Measurements from ENCODE around the gene RTN4R. TPM values are rescaled to one million over a fixed set of nuclear protein-coding genes. Genes with fewer than 3 reads are reported as not detected.

The RTN4R gene
- total RNA-seq, 6 donors from 2014 or later = 2.6 to 13.0 (median 9.0) TPM

DNA sequence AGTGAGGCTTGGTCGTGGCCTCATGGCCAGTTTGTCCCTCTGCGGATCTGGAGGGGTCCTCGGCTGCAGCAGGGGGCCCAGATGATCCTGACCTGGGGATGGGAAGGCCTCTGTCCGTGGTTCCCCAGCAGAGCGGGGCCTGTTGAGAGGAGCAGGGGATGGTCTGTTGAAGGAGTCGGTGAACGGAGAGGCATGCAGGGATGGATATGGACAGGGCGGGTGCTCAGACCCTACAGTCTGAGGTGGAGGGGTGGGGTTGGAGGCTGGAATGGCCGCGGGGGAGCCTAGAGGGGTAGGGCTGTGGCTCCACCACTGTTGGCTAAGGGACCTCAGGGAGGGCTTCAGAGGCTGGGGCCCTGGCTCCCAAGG is 33.8 kb downstream of the RTN4R start:
- Histone ChIP-seq H3K27ac (no peak overlapping the region), H3K9me3 (no peaks in the 10 kb centered on the region), H3K36me3 (no peaks in the 10 kb centered on the region), H3K4me1 (peaks cover 10 to 27% (median 19%) of the 10 kb centered on the region in 4 donors), H3K4me3 (no peak overlapping the region), H3K27me3 (no peaks in the 10 kb centered on the region)
- no peak for ATAC-seq (ENCODE audit: low FRiP score in 2 of 2)
- TF ChIP-seq POLR2A (IDR thresholded peaks at IDR 0.05) (no peak), EP300 (IDR thresholded peaks at IDR 0.05) (no peak), POLR2AphosphoS5 (IDR thresholded peaks at IDR 0.05) (no peak)
- TF ChIP-seq, protein P1, sequence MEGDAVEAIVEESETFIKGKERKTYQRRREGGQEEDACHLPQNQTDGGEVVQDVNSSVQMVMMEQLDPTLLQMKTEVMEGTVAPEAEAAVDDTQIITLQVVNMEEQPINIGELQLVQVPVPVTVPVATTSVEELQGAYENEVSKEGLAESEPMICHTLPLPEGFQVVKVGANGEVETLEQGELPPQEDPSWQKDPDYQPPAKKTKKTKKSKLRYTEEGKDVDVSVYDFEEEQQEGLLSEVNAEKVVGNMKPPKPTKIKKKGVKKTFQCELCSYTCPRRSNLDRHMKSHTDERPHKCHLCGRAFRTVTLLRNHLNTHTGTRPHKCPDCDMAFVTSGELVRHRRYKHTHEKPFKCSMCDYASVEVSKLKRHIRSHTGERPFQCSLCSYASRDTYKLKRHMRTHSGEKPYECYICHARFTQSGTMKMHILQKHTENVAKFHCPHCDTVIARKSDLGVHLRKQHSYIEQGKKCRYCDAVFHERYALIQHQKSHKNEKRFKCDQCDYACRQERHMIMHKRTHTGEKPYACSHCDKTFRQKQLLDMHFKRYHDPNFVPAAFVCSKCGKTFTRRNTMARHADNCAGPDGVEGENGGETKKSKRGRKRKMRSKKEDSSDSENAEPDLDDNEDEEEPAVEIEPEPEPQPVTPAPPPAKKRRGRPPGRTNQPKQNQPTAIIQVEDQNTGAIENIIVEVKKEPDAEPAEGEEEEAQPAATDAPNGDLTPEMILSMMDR (IDR thresholded peaks at IDR 0.05) = no peak
- 91 to 93% methylated on average over 10 of the region's 10 CpGs for WGBS, 2 donors
- DNase-seq = no peak

DNA sequence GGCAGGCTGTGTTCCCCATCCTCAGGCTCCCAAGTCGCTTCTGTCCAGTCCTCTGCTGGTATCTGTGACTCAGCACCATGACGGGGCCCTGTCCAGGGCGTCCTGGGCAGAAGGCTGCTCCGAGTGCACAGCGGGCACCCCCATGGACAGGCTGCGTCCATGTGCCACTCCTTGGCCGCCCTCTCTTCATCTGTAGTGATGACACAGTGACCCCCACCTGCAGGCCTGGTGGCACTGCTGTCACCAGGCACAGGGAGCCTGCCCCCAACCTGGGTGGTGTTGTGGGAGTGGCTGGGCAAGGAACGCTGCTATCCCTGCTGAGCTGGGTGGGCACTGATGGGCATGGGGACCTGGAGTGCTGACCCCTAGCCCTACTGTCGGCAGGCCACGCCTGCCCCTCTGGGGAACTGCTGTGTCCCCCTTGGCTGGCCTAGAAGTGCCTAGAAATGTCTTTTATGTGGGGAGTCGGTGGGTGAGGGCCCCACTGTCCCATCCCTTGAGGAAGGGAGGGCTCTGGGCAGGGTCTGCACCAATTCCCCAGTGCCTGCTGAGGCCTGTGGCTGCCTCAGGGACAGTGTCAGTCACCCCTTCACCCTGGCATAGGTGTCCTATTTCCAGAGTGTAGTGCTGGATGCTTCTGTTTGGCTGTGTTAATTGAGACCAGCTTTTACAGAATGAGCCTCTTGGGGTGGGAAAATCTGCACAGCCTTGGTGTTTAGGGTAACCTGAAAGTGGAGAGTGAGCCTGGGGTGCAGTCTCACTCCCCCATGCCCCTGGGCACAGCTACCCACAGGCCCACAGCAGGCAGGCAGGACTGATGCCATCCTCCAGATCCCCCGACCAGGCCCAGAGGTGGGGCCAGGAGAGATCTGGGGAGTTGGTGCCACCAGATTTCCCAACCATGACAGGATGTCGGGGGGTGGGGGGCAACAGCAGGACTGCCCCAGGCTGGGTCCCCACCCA is 34.5 kb downstream of the RTN4R start:
- ATAC-seq (ENCODE audit: low FRiP score in 2 of 2) (no peak), DNase-seq (peak in 1 of 2 donors; percentile 51)
- no peak overlapping the region for H3K4me3 ChIP-seq
- no peak overlapping the region for H3K27ac ChIP-seq
- WGBS, 2 donors = 94 to 95% methylated on average over 6 of the region's 13 CpGs
- H3K4me1 ChIP-seq = peaks cover 4 to 21% (median 12%) of the 10 kb centered on the region in 4 donors
- no peaks in the 10 kb centered on the region for H3K36me3 ChIP-seq
- no peaks in the 10 kb centered on the region for H3K27me3 ChIP-seq
- H3K9me3 ChIP-seq = no peaks in the 10 kb centered on the region
- TF ChIP-seq, protein P1 (IDR thresholded peaks at IDR 0.05) = no peak
- TF ChIP-seq POLR2A (IDR thresholded peaks at IDR 0.05) = no peak
- no peak for TF ChIP-seq POLR2AphosphoS5 (IDR thresholded peaks at IDR 0.05)
- no peak for TF ChIP-seq EP300 (IDR thresholded peaks at IDR 0.05)

DNA sequence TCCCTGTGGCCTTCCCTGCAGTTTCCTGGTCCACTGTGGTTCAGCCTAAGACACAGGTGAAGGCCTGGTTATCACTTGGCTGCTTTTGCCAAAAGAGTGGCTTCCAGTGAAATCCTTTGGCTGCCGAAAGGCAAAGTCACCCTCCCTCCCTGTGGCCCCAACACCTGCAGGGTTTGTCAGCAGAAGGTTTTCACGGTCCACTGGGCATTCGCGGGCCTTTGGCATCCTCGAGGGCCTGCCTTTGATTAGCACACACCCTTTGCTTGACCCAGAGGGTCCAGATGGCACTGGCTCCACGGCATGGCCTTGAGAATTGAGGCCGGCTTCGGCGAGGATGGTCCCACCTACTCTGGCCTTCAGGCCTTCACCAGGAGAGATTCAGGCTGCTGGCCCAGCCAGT is 35.3 kb downstream of the RTN4R start:
- no peak for ATAC-seq (ENCODE audit: low FRiP score in 2 of 2)
- Histone ChIP-seq H3K27ac (no peak overlapping the region), H3K36me3 (no peaks in the 10 kb centered on the region), H3K4me1 (peaks cover 0 to 13% (median 7%) of the 10 kb centered on the region in 4 donors), H3K27me3 (no peaks in the 10 kb centered on the region), H3K4me3 (no peak overlapping the region), H3K9me3 (no peaks in the 10 kb centered on the region)
- WGBS, 2 donors = 95 to 99% methylated on average over 7 to 9 of the region's 9 CpGs
- DNase-seq = peak in 1 of 2 donors; percentile 52
- TF ChIP-seq POLR2A (IDR thresholded peaks at IDR 0.05) = no peak
- TF ChIP-seq POLR2AphosphoS5 (IDR thresholded peaks at IDR 0.05) = no peak
- TF ChIP-seq, protein P1 (IDR thresholded peaks at IDR 0.05) = no peak
- TF ChIP-seq EP300 (IDR thresholded peaks at IDR 0.05) = no peak

DNA sequence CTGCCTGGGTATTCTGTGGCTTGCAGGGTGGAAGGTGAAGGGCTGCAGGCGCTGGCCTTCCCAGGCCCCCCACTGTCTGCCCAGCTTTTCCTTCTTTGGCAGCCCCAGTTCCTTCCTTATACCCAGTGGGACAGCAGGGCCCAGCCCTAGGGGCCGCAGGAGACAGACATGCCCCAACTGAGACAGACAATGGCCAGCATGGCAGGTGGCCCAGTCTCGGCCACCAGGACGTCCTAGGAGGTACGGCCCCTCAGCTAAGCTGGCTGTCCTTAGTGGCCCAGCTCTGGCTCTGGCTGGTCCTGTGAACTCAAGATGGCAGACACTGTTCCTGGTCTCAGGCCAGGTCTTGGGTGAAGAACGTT is 35.9 kb downstream of the RTN4R start:
- no peak overlapping the region for H3K27ac ChIP-seq
- ATAC-seq (ENCODE audit: low FRiP score in 2 of 2) = no peak
- H3K27me3 ChIP-seq = no peaks in the 10 kb centered on the region
- H3K36me3 ChIP-seq = no peaks in the 10 kb centered on the region
- peaks cover 0 to 13% (median 7%) of the 10 kb centered on the region in 4 donors for H3K4me1 ChIP-seq
- DNase-seq = peak in 1 of 2 donors; percentile 47
- H3K9me3 ChIP-seq = no peaks in the 10 kb centered on the region
- H3K4me3 ChIP-seq = no peak overlapping the region
- TF ChIP-seq POLR2A (IDR thresholded peaks at IDR 0.05) (no peak), EP300 (IDR thresholded peaks at IDR 0.05) (no peak), POLR2AphosphoS5 (IDR thresholded peaks at IDR 0.05) (no peak)
- TF ChIP-seq, protein P1 (IDR thresholded peaks at IDR 0.05) = no peak
- 75 to 85% methylated on average over 4 to 6 of the region's 6 CpGs for WGBS, 2 donors

Measured in upper lobe of left lung (tissue), 6 donors.